Measurements from ENCODE around the gene TSSC4. TPM values are rescaled to one million over a fixed set of nuclear protein-coding genes. Genes with fewer than 3 reads are reported as not detected.

Gene TSSC4
- total RNA-seq, 2 experiments from 2014 or later: 40.4 to 50.9 TPM

DNA sequence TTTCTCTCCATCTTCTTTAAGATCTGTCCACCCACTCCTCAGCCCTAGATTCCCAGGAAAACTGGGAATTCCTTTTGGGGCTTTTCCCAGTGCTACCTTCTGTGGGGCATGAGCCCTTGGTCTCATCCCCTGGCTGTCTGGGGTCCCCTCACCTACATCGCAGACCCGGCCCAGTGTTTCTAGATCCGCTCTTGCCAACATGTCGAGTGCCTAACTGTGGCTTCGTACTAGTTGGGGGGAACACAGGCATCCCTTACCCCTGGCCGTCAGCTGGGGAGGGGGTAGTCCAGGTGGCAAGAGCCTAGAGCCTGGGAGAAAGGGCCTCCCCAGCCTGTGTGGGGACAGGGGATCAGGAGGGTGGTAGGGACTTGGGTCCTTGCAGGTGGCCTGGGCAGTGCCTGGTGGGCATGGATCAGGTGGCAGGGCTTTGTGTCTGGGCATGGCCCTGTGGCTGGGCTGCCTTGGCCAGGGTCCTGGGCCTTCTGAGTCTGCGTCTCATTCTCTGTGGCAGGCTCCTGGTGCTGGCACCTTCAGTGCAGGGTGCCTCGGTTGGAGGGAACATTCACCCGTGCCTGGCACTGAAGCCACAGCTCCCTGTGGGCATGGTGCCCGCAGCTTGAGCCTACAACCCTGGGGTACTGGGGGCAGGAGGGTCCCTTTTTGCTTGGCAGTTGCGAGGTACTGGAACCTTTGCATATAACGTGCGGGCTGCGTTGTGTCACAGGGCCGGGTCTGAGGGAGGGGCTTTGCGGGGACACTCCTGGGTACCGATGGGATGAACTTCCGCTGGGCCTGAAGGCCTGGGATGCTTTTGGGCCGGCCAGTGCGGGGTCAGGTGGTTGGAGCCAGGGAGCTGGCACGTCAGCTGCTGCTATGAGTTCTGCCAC, 48.4 kb downstream of the TSSC4 start:
- H4K20me1 ChIP-seq (ENCODE audit: insufficient read depth, low read length): no peaks in the 10 kb centered on the region
- peaks cover 21% of the 10 kb centered on the region for H3K4me1 ChIP-seq (ENCODE audit: insufficient read depth, low read length, poor library complexity, severe bottlenecking)
- H3K4me2 ChIP-seq (ENCODE audit: low read length): no peak overlapping the region
- intact Hi-C loops (cut with micrococcal nuclease; ENCODE audit: unreplicated experiment): no loop called here
- no peak overlapping the region for H3K4me3 ChIP-seq (ENCODE audit: low read depth, low read length, poor library complexity, severe bottlenecking)
- H3K36me3 ChIP-seq (ENCODE audit: insufficient read depth, low read length): no peaks in the 10 kb centered on the region
- BruUV-seq (replicated peaks): no TSS peak
- no peak overlapping the region for H2AFZ ChIP-seq (ENCODE audit: low read length)
- H3K9me2 ChIP-seq (ENCODE audit: insufficient read depth, low read length): no peaks in the 10 kb centered on the region
- H3K79me2 ChIP-seq (ENCODE audit: insufficient read depth, low read depth, low read length): no peaks in the 10 kb centered on the region
- CTCF ChIA-PET (ENCODE audit: unreplicated experiment): no interaction called here
- TF ChIP-seq, protein P1, sequence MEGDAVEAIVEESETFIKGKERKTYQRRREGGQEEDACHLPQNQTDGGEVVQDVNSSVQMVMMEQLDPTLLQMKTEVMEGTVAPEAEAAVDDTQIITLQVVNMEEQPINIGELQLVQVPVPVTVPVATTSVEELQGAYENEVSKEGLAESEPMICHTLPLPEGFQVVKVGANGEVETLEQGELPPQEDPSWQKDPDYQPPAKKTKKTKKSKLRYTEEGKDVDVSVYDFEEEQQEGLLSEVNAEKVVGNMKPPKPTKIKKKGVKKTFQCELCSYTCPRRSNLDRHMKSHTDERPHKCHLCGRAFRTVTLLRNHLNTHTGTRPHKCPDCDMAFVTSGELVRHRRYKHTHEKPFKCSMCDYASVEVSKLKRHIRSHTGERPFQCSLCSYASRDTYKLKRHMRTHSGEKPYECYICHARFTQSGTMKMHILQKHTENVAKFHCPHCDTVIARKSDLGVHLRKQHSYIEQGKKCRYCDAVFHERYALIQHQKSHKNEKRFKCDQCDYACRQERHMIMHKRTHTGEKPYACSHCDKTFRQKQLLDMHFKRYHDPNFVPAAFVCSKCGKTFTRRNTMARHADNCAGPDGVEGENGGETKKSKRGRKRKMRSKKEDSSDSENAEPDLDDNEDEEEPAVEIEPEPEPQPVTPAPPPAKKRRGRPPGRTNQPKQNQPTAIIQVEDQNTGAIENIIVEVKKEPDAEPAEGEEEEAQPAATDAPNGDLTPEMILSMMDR (conservative IDR thresholded peaks at IDR 0.05; ENCODE audit: low read length): no peak
- TF ChIP-seq EZH2phosphoT487 (IDR thresholded peaks at IDR 0.05; ENCODE audit: borderline replicate concordance, low read depth, low read length): no peak
- H3K27ac ChIP-seq (ENCODE audit: low read depth, low read length, poor library complexity, severe bottlenecking): no peak overlapping the region
- POLR2A ChIA-PET: no interaction called here
- DNase-seq (ENCODE audit: low spot score): no peak
- H3K9me3 ChIP-seq (ENCODE audit: low read length): no peaks in the 10 kb centered on the region

- H2AFZ ChIP-seq (ENCODE audit: low read length): no peak overlapping the region
- no peak for DNase-seq (ENCODE audit: low spot score)
- H3K79me2 ChIP-seq (ENCODE audit: insufficient read depth, low read depth, low read length): no peaks in the 10 kb centered on the region
- no peaks in the 10 kb centered on the region for H3K9me3 ChIP-seq (ENCODE audit: low read length)
- intact Hi-C loops (cut with micrococcal nuclease; ENCODE audit: unreplicated experiment): no loop called here
- TF ChIP-seq EZH2phosphoT487 (IDR thresholded peaks at IDR 0.05; ENCODE audit: borderline replicate concordance, low read depth, low read length): no peak
- TF ChIP-seq, protein P1 (conservative IDR thresholded peaks at IDR 0.05; ENCODE audit: low read length): no peak
- CTCF ChIA-PET (ENCODE audit: unreplicated experiment): no interaction called here
- H3K4me3 ChIP-seq (ENCODE audit: low read depth, low read length, poor library complexity, severe bottlenecking): no peak overlapping the region
- H3K4me2 ChIP-seq (ENCODE audit: low read length): no peak overlapping the region
- no peak overlapping the region for H3K27ac ChIP-seq (ENCODE audit: low read depth, low read length, poor library complexity, severe bottlenecking)
- H3K4me1 ChIP-seq (ENCODE audit: insufficient read depth, low read length, poor library complexity, severe bottlenecking): peaks cover 21% of the 10 kb centered on the region
- no TSS peak for BruUV-seq (replicated peaks)
- H3K36me3 ChIP-seq (ENCODE audit: insufficient read depth, low read length): no peaks in the 10 kb centered on the region
- no peaks in the 10 kb centered on the region for H3K9me2 ChIP-seq (ENCODE audit: insufficient read depth, low read length)
- POLR2A ChIA-PET: no interaction called here
- no peaks in the 10 kb centered on the region for H4K20me1 ChIP-seq (ENCODE audit: insufficient read depth, low read length)
These were observed 49.2 kb downstream of the TSSC4 start for GRCh38 chr11:2449548-2450320.

Measured in OCI-LY7 (cell line).